H1 (cell line): ENCODE data around the gene TRIOBP. TPM values are rescaled to one million over a fixed set of nuclear protein-coding genes. Genes with fewer than 3 reads are reported as not detected.

Source experiments
- CTCF ChIA-PET: fragments of 300-600 bp; sonication (Branson Sonifier 250); formaldehyde crosslinking; loops from one replicate; lab custom pipeline; 2021; ENCODE audit not compliant: partially characterized antibody; lab: Charles Lee
- POLR2A ChIA-PET: fragments of 300-600 bp; sonication (Branson Sonifier 250); formaldehyde crosslinking; loops from one replicate; lab custom pipeline; 2021; ENCODE audit warnings: inconsistent platforms; ENCODE audit not compliant: partially characterized antibody; lab: Charles Lee
- DNase-seq, 2 experiments: peaks; one replicate each; pipeline versions ENCODE4 v3.0.0 to v3.0.0-alpha.2; 2010 to 2022; ENCODE audit warnings: low spot score in 2 of 2, low read depth in 1 of 2, mixed read lengths in 1 of 2
- FAIRE-seq: peaks from 2 replicates; lab custom pipeline; 2011; peaks lifted over from hg19 to GRCh38; lab: Jason Lieb, UNC
- H2AFZ ChIP-seq: 2 replicates; pipeline ENCODE4 v1.8.1; 2012; ENCODE audit warnings: low read length, inconsistent platforms
- H2AK5ac ChIP-seq: 2 replicates; pipeline ENCODE4 v1.6.1; 2013; ENCODE audit warnings: low read depth, low read length
- H2BK120ac ChIP-seq: replicated peaks from 2 replicates; pipeline ENCODE3; 2013; ENCODE audit warnings: low read depth, low read length, inconsistent platforms
- H2BK12ac ChIP-seq: 2 replicates; pipeline ENCODE4 v1.6.1; 2013; ENCODE audit warnings: low read depth, low read length
- H2BK15ac ChIP-seq: 2 replicates; pipeline ENCODE4 v1.6.1; 2013; ENCODE audit warnings: low read length
- H2BK20ac ChIP-seq: 2 replicates; pipeline ENCODE4 v1.6.1; 2013; ENCODE audit warnings: low read length
- H2BK5ac ChIP-seq: 2 replicates; pipeline ENCODE4 v1.6.1; 2013; ENCODE audit warnings: low read depth, low read length
- H3K14ac ChIP-seq: 2 replicates; pipeline ENCODE4 v1.6.1; 2013; ENCODE audit warnings: inconsistent platforms; ENCODE audit not compliant: insufficient read length
- H3K18ac ChIP-seq: 2 replicates; pipeline ENCODE4 v1.6.1; 2013; ENCODE audit warnings: low read length; ENCODE audit errors: extremely low read depth
- H3K23ac ChIP-seq: 2 replicates; pipeline ENCODE4 v1.6.1; 2013; ENCODE audit warnings: inconsistent platforms; ENCODE audit not compliant: insufficient read length
- H3K23me2 ChIP-seq: 2 replicates; pipeline ENCODE4 v1.6.1; 2013; ENCODE audit warnings: low read depth, low read length
- H3K27ac ChIP-seq: 2 replicates; pipeline ENCODE4 v1.6.1; 2011; ENCODE audit warnings: low read depth, low read length, inconsistent platforms
- H3K27me3 ChIP-seq, 4 experiments: replicated peaks in 1 of 4; 1 replicate in 1 of 4; 2 replicates in 3 of 4; pipeline versions ENCODE4 v1.6.1 to v1.8.1; 2011 to 2013; ENCODE audit warnings: low read length in 3 of 4, mild to moderate bottlenecking in 3 of 4, inconsistent platforms in 2 of 4, mixed read lengths in 2 of 4, moderate library complexity in 1 of 4; ENCODE audit not compliant: control insufficient read depth in 3 of 4, insufficient read depth in 3 of 4; ENCODE audit errors: extremely low read depth in 1 of 4
- H3K36me3 ChIP-seq, 4 experiments: 2 replicates each; pipeline versions ENCODE4 v1.6.1 to v1.8.1; 2011 to 2013; ENCODE audit warnings: mild to moderate bottlenecking in 4 of 4, low read length in 3 of 4, moderate library complexity in 2 of 4, control low read depth in 1 of 4, inconsistent platforms in 1 of 4; ENCODE audit not compliant: insufficient read depth in 4 of 4, control insufficient read depth in 2 of 4
- H3K4ac ChIP-seq: replicated peaks from 2 replicates; pipeline ENCODE3; 2013; ENCODE audit warnings: low read length, low read depth, mixed read lengths, inconsistent platforms; ENCODE audit not compliant: insufficient read length
- H3K4me1 ChIP-seq, 4 experiments: replicated peaks in 1 of 4; 1 replicate in 1 of 4; 2 replicates in 3 of 4; pipeline versions ENCODE4 v1.6.1 to v1.8.1; 2011 to 2013; ENCODE audit warnings: low read length in 3 of 4, inconsistent platforms in 2 of 4, mixed read lengths in 1 of 4; ENCODE audit not compliant: insufficient read depth in 4 of 4, control insufficient read depth in 3 of 4
- H3K4me2 ChIP-seq, 2 experiments: 2 replicates each; pipeline versions ENCODE4 v1.6.1 to v1.8.1; 2011 to 2013; ENCODE audit warnings: low read depth in 2 of 2, low read length in 2 of 2, control low read depth in 1 of 2, inconsistent platforms in 1 of 2, mild to moderate bottlenecking in 1 of 2; ENCODE audit not compliant: insufficient read depth in 1 of 2
- H3K4me3 ChIP-seq, 4 experiments: fragments of 200-600, 300-600 bp in 1 of 4; sonication (generic), shearing (Covaris generic), sonication (Bioruptor Twin) in 1 of 4; 2 replicates each; pipeline versions ENCODE4 v1.5.1 to v1.8.1; 2011 to 2016; ENCODE audit warnings: low read length in 4 of 4, low read depth in 3 of 4, control low read depth in 2 of 4, inconsistent platforms in 2 of 4, mild to moderate bottlenecking in 2 of 4, mixed read lengths in 1 of 4, moderate library complexity in 1 of 4; ENCODE audit not compliant: insufficient read depth in 2 of 4; ENCODE audit errors: extremely low read depth in 1 of 4
- H3K56ac ChIP-seq: replicated peaks from 2 replicates; pipeline ENCODE3; 2013; ENCODE audit warnings: low read depth, mild to moderate bottlenecking, mixed read lengths, low read length, inconsistent platforms; ENCODE audit not compliant: insufficient read length
- H3K79me1 ChIP-seq: 2 replicates; pipeline ENCODE4 v1.6.1; 2013; ENCODE audit warnings: low read depth, low read length, control low read depth
- H3K79me2 ChIP-seq, 2 experiments: 2 replicates each; pipeline versions ENCODE4 v1.6.1 to v1.8.1; 2012 to 2013; ENCODE audit warnings: low read length in 2 of 2, mild to moderate bottlenecking in 2 of 2, inconsistent platforms in 1 of 2; ENCODE audit not compliant: insufficient read depth in 2 of 2, control insufficient read depth in 1 of 2
- H3K9ac ChIP-seq, 4 experiments: replicated peaks in 1 of 4; 1 replicate in 1 of 4; 2 replicates in 3 of 4; pipeline versions ENCODE4 v1.6.1 to v1.8.1; 2011 to 2013; ENCODE audit warnings: low read depth in 3 of 4, low read length in 3 of 4, control low read depth in 2 of 4, mild to moderate bottlenecking in 2 of 4, moderate library complexity in 2 of 4, inconsistent platforms in 1 of 4; ENCODE audit errors: extremely low read depth in 1 of 4
- H3K9me3 ChIP-seq, 2 experiments: 2 replicates each; pipeline versions ENCODE4 v1.6.1 to v1.8.1; 2012 to 2013; ENCODE audit warnings: mild to moderate bottlenecking in 2 of 2, moderate library complexity in 2 of 2, control low read depth in 1 of 2, inconsistent platforms in 1 of 2, low read depth in 1 of 2, low read length in 1 of 2, mixed read lengths in 1 of 2; ENCODE audit not compliant: insufficient read depth in 2 of 2
- H4K20me1 ChIP-seq, 2 experiments: replicated peaks in 1 of 2; 2 replicates each; pipeline versions ENCODE3 to v1.8.1; 2011 to 2013; ENCODE audit warnings: inconsistent platforms in 2 of 2, low read length in 2 of 2, mild to moderate bottlenecking in 1 of 2; ENCODE audit not compliant: insufficient read depth in 2 of 2, control insufficient read depth in 1 of 2
- H4K5ac ChIP-seq: 2 replicates; pipeline ENCODE4 v1.6.1; 2013; ENCODE audit warnings: low read length, low read depth, mixed read lengths, inconsistent platforms; ENCODE audit not compliant: insufficient read length
- H4K8ac ChIP-seq: 2 replicates; pipeline ENCODE4 v1.8.0; 2013; ENCODE audit warnings: mild to moderate bottlenecking, moderate library complexity, low read length, inconsistent platforms; ENCODE audit not compliant: insufficient read depth; ENCODE audit errors: extremely low read depth
- H4K91ac ChIP-seq: replicated peaks from 2 replicates; pipeline ENCODE3; 2013; ENCODE audit warnings: low read length, mixed read lengths, inconsistent platforms; ENCODE audit not compliant: insufficient read length
- ASH2L ChIP-seq: fragments of 200-600, 300-600 bp; sonication (generic); IDR thresholded peaks from one replicate; pipeline ENCODE4 v1.7.1; 2017; ENCODE audit warnings: low read length
- ATF2 ChIP-seq: IDR thresholded peaks from 2 replicates; pipeline ENCODE4 v1.6.1; 2012; ENCODE audit warnings: low read length, inconsistent platforms
- BRCA1 ChIP-seq: IDR thresholded peaks from 2 replicates; pipeline ENCODE4 v1.6.1; 2012; ENCODE audit warnings: low read depth, low read length, improper control_type of control experiment
- CEBPB ChIP-seq: IDR thresholded peaks from 2 replicates; pipeline ENCODE4 v1.6.1; 2012; ENCODE audit warnings: low read depth, low read length
- NRF1 ChIP-seq: IDR thresholded peaks from 2 replicates; pipeline ENCODE4 v1.6.1; 2011; ENCODE audit warnings: mild to moderate bottlenecking, low read depth, low read length, improper control_type of control experiment
- POLR2A ChIP-seq, 2 experiments: IDR thresholded peaks; 1 replicate in 1 of 2; 2 replicates in 1 of 2; pipeline ENCODE4 v1.6.1; 2011; ENCODE audit warnings: low read depth in 2 of 2, low read length in 2 of 2, mild to moderate bottlenecking in 2 of 2; ENCODE audit errors: control extremely low read depth in 1 of 2
- SP1 ChIP-seq: IDR thresholded peaks from 2 replicates; pipeline ENCODE4 v1.6.1; 2011; ENCODE audit warnings: low read depth, low read length
- SRF ChIP-seq: IDR thresholded peaks from 2 replicates; pipeline ENCODE4 v1.6.1; 2011; ENCODE audit warnings: mild to moderate bottlenecking, low read depth, low read length, moderate library complexity
- TAF1 ChIP-seq: IDR thresholded peaks from 2 replicates; pipeline ENCODE4 v1.6.1; 2011; ENCODE audit warnings: mild to moderate bottlenecking, low read depth, low read length
- TCF12 ChIP-seq: IDR thresholded peaks from 2 replicates; pipeline ENCODE4 v1.6.1; 2011; ENCODE audit warnings: low read depth, mild to moderate bottlenecking, low read length
- YY1 ChIP-seq: IDR thresholded peaks from 2 replicates; pipeline ENCODE4 v1.6.1; 2011; ENCODE audit warnings: low read depth, mild to moderate bottlenecking, low read length
- WGBS, 2 experiments: shearing (Covaris generic) in 1 of 2; methylation state at CpG; one replicate each; pipeline versions ENCODE4 v1.1.6 to v1.1.7; 2013 to 2015; ENCODE audit warnings: low lambda C conversion rate in 2 of 2, mixed read lengths in 2 of 2, inconsistent platforms in 1 of 2, low coverage in 1 of 2, missing lambda C conversion rate in 1 of 2; ENCODE audit not compliant: insufficient replicate concordance in 2 of 2, insufficient coverage in 1 of 2, insufficient read length in 1 of 2; ENCODE audit errors: extremely low coverage in 1 of 2, missing lambda C conversion rate in 1 of 2; 5-methylcytosine and 5-hydroxymethylcytosine counted together
- polyA plus RNA-seq, 7 experiments: library from polyadenylated mRNA; depleted of rRNA in 3 of 7; stranded (reverse) in 5 of 7; unstranded in 2 of 7; fragments of >200 nt in 5 of 7; fragments of 200-250 nt in 2 of 7; gene quantifications; 1 replicate in 5 of 7; 2 replicates in 1 of 7; 4 replicates in 1 of 7; pipeline versions ENCODE4 v1.2.1 to v1.2.3, GENCODE V29; 2011 to 2013; ENCODE audit warnings: missing spikeins in 2 of 7, mixed read lengths in 2 of 7
- total RNA-seq: library from RNA; stranded (reverse); fragmentation: NEBNext Ultra II Directional; extraction: Animal tissue kit (Norgen Biotek cat#: 25700); gene quantifications from 2 replicates; pipeline ENCODE4 v1.2.1, GENCODE V29; 2021

Gene TRIOBP
- total and polyA plus RNA-seq, 2 of the 8 experiments (the other 6 are each of a cell fraction or from before 2014, with no cell fraction given), result 18.2 to 27.3 TPM

GRCh38 chr22:37725551-37726240 lies 28.8 kb downstream of the TRIOBP start:
- H3K23ac ChIP-seq, result no peak overlapping the region
- no peak overlapping the region for H2BK20ac ChIP-seq
- CTCF ChIA-PET, result interaction anchor here (0.6 kb wide), 1 partner anchor 103 kb away, joined by 3 read pairs; no protein-coding TSS in a partner anchor
- H3K4me3 ChIP-seq, result no peak overlapping the region
- H3K4me1 ChIP-seq, result no peaks in the 10 kb centered on the region
- H3K9ac ChIP-seq, result no peak overlapping the region
- no peak overlapping the region for H2BK15ac ChIP-seq
- H3K36me3 ChIP-seq, result peaks cover 0 to 18% (median 14%) of the 10 kb centered on the region in 4 experiments; a peak in 5 of 8 replicates
- H3K27ac ChIP-seq, result no peak overlapping the region
- DNase-seq, result no peak
- POLR2A ChIA-PET, result no interaction called here
- H2BK12ac ChIP-seq, result no peak overlapping the region
- FAIRE-seq, result no peak
- no peak overlapping the region for H4K91ac ChIP-seq
- 0 out of 2 replicates have a peak overlapping the region, but pooled peaks have one; percentile 14 for H4K8ac ChIP-seq
- H3K14ac ChIP-seq, result no peak overlapping the region
- TF ChIP-seq ATF2 (no peak), YY1 (no peak), CEBPB (no peak), TAF1 (no peak), SRF (no peak), BRCA1 (no peak), SP1 (no peak), NRF1 (no peak), TCF12 (no peak), POLR2A (IDR thresholded peaks at IDR 0.05; ENCODE audit: control extremely low read depth in 1 of 2, low read depth in 2 of 2, low read length in 2 of 2) (no peak), ASH2L (no peak)
- H3K56ac ChIP-seq, result no peak overlapping the region
- no peak overlapping the region for H2AFZ ChIP-seq
- no peaks in the 10 kb centered on the region for H3K23me2 ChIP-seq
- no peak overlapping the region for H2BK5ac ChIP-seq
- 85% methylated on average over 4 of the region's 25 CpGs; no CpG with 5 or more reads in 1 of the 2 experiments for WGBS, 2 experiments
- H2AK5ac ChIP-seq, result no peak overlapping the region
- no peak overlapping the region for H2BK120ac ChIP-seq
- no peak overlapping the region for H3K4ac ChIP-seq
- no peak overlapping the region for H3K4me2 ChIP-seq
- no peak overlapping the region for H3K18ac ChIP-seq
- H3K79me1 ChIP-seq, result no peaks in the 10 kb centered on the region
- H4K5ac ChIP-seq, result no peak overlapping the region
- peaks cover 0 to 3% of the 10 kb centered on the region in 2 experiments for H4K20me1 ChIP-seq
- H3K9me3 ChIP-seq, result no peaks in the 10 kb centered on the region
- H3K79me2 ChIP-seq, result no peaks in the 10 kb centered on the region
- no peaks in the 10 kb centered on the region for H3K27me3 ChIP-seq
